GM18868 (cell line): ENCODE measurements around the gene EBI3.
"Not testable (repeated sequence)": the region's sequence is repeated elsewhere in the genome, so short reads cannot be mapped to it uniquely, and the experiment has no call there.

ENCODE experiments used
- ATAC-seq: cut with Tn5 transposase; IDR thresholded peaks from one replicate; pipeline ENCODE4 v1.9.1; 2021; ENCODE audit warnings: mild to moderate bottlenecking, moderate library complexity; ENCODE audit not compliant: unreplicated experiment

EBI3 gene

GRCh38 chr19:4233282-4233853 lies 4.0 kb downstream of the EBI3 start:
- ATAC-seq, result no peak

- no peak for ATAC-seq
Observed at GRCh38 chr19:4234142-4234861, 5.0 kb downstream of the EBI3 start.

- no peak for ATAC-seq
Observed at GRCh38 chr19:4234862-4235201, 5.5 kb downstream of the EBI3 start.

GRCh38 chr19:4237510-4237909 lies 8.2 kb downstream of the EBI3 start:
- ATAC-seq, result not testable (repeated sequence)

GRCh38 chr19:4238831-4239230 lies 9.5 kb downstream of the EBI3 start:
- no peak for ATAC-seq

GRCh38 chr19:4241824-4242430 lies 12.6 kb downstream of the EBI3 start:
- ATAC-seq, result no peak

GRCh38 chr19:4245938-4246337 lies 16.6 kb downstream of the EBI3 start:
- ATAC-seq, result not testable (repeated sequence)

GRCh38 chr19:4246767-4247593 lies 17.7 kb downstream of the EBI3 start, which contains the start of gene YJU2:
TSS of gene YJU2 (plus strand) at chr19:4247080. CDS start at chr19:4247147, 67 bp downstream.
- ATAC-seq, result peak; percentile 85

GRCh38 chr19:4256563-4256962 lies 27.2 kb downstream of the EBI3 start:
- no peak for ATAC-seq

GRCh38 chr19:4257025-4257424 lies 27.7 kb downstream of the EBI3 start:
- ATAC-seq, result no peak

GRCh38 chr19:4258181-4258580 lies 28.9 kb downstream of the EBI3 start:
- no peak for ATAC-seq

- ATAC-seq, result no peak
Observed at GRCh38 chr19:4260613-4261191, 31.4 kb downstream of the EBI3 start.

- ATAC-seq, result no peak
Observed at GRCh38 chr19:4264812-4265211, 35.5 kb downstream of the EBI3 start.

- ATAC-seq, result no peak
Observed at GRCh38 chr19:4266253-4267000, 37.1 kb downstream of the EBI3 start.

GRCh38 chr19:4267101-4267900 lies 38.0 kb downstream of the EBI3 start:
- no peak for ATAC-seq

GRCh38 chr19:4267901-4268815 lies 38.8 kb downstream of the EBI3 start:
- no peak for ATAC-seq

GRCh38 chr19:4268816-4269430 lies 39.6 kb downstream of the EBI3 start:
- ATAC-seq, result no peak

GRCh38 chr19:4272894-4273293 lies 43.6 kb downstream of the EBI3 start:
- ATAC-seq, result no peak
